ENCODE results near the gene CDC25C.

- no peak for TF ChIP-seq KDM1A (IDR thresholded peaks at IDR 0.05)
- no peak for TF ChIP-seq ZFP36 (IDR thresholded peaks at IDR 0.05; ENCODE audit: low read depth, low read length, partially characterized antibody)
- no peak for TF ChIP-seq ATF6 (CRISPR knock-in tag; IDR thresholded peaks at IDR 0.05)
- no peak for TF ChIP-seq IRF2 (CRISPR knock-in tag; IDR thresholded peaks at IDR 0.05)
- TF ChIP-seq BDP1 (IDR thresholded peaks at IDR 0.05; ENCODE audit: insufficient read depth, insufficient read length) = no peak
These were observed 50.7 kb downstream of the CDC25C start for GRCh38 chr5:138280915-138281314.

All from K562 (cell line).